NCI-H1417 treated with DMSO at 0.1 percent for 48 hours (cell line): ENCODE results near the gene ZNF497.

Source experiments
- DNase-seq: peaks from one replicate; lab custom pipeline; 2025; lab: John Stamatoyannopoulos, UW

Gene ZNF497

GRCh38 chr19:58367698-58368454 is 5.3 kb upstream of the ZNF497 start:
- DNase-seq = no peak

- no peak for DNase-seq
Measured at GRCh38 chr19:58366585-58367430, 4.3 kb upstream of the ZNF497 start.

GRCh38 chr19:58364146-58364545 is 1.6 kb upstream of the ZNF497 start:
- DNase-seq = no peak

- no peak for DNase-seq
Measured at GRCh38 chr19:58361900-58362271, 665 bp downstream of the ZNF497 start.

- no peak for DNase-seq
Measured at GRCh38 chr19:58357481-58358145, 4.9 kb downstream of the ZNF497 start.

- DNase-seq = no peak
Measured at GRCh38 chr19:58356766-58357480, 5.6 kb downstream of the ZNF497 start.

- DNase-seq = no peak
Measured at GRCh38 chr19:58355908-58356765, 6.4 kb downstream of the ZNF497 start.

GRCh38 chr19:58355215-58355796 is 7.2 kb downstream of the ZNF497 start:
- no peak for DNase-seq

- no peak for DNase-seq
Measured at GRCh38 chr19:58354478-58355030, 8.0 kb downstream of the ZNF497 start.

GRCh38 chr19:58353717-58354477 is 8.7 kb downstream of the ZNF497 start:
- no peak for DNase-seq

GRCh38 chr19:58352760-58353671 is 9.5 kb downstream of the ZNF497 start, which contains the start of gene A1BG:
TSS of gene A1BG (minus strand) at chr19:58353492. CDS start at chr19:58353437, 55 bp downstream.
- DNase-seq = no peak

- no peak for DNase-seq
Measured at GRCh38 chr19:58351990-58352755, 10.4 kb downstream of the ZNF497 start.

- no peak for DNase-seq
Measured at GRCh38 chr19:58351558-58351878, 11.0 kb downstream of the ZNF497 start.

- DNase-seq = no peak
Measured at GRCh38 chr19:58350871-58351557, 11.5 kb downstream of the ZNF497 start.

- DNase-seq = no peak
Measured at GRCh38 chr19:58350001-58350861, 12.3 kb downstream of the ZNF497 start.

- DNase-seq = no peak
Measured at GRCh38 chr19:58349590-58349989, 13.0 kb downstream of the ZNF497 start.
